ENCODE data around the gene MXD1.
A peak's percentile ranks its signal among the peaks of the same experiment; 100 is the strongest.
"Not testable (repeated sequence)": the region's sequence is repeated elsewhere in the genome, so short reads cannot be mapped to it uniquely, and the experiment has no call there.

The MXD1 gene

GRCh38 chr2:69914950-69915945, at the start of gene MXD1:
Gene MXD1 (plus strand): TSS chr2:69915109. CDS start chr2:69915331, 222 bp downstream.
- TF ChIP-seq CTCF (IDR thresholded peaks at IDR 0.05; ENCODE audit: low read depth, low read length, missing control alignments): no peak
- Histone ChIP-seq H3K36me3 (replicated peaks) (no peaks in the 10 kb centered on the region), H3K27ac (peak within 1 kb of the TSS; percentile 90), H3K27me3 (replicated peaks) (no peaks in the 10 kb centered on the region), H3K4me3 (ENCODE audit: low read depth, low read length) (peak within 1 kb of the TSS; percentile 81)
- no peak for DNase-seq
- in situ Hi-C loops (cut with HindIII; ENCODE audit: low pct_ligation_motif_present, low sequenced_read_pairs): loop anchor here (25.0 kb wide), 1 partner anchor 222 kb away; no protein-coding TSS in a partner anchor

- in situ Hi-C loops (cut with HindIII; ENCODE audit: low pct_ligation_motif_present, low sequenced_read_pairs): no loop called here
- no peak for DNase-seq
Measured at GRCh38 chr2:69888451-69888850, 26.5 kb upstream of the MXD1 start.

GRCh38 chr2:69889302-69889701, 25.6 kb upstream of the MXD1 start:
- Histone ChIP-seq H3K4me3 (ENCODE audit: low read depth, low read length) (no peak overlapping the region), H3K36me3 (replicated peaks) (no peaks in the 10 kb centered on the region), H3K27ac (no peak overlapping the region), H3K27me3 (replicated peaks) (no peaks in the 10 kb centered on the region)
- TF ChIP-seq CTCF (IDR thresholded peaks at IDR 0.05; ENCODE audit: low read depth, low read length, missing control alignments): no peak
- DNase-seq: no peak
- in situ Hi-C loops (cut with HindIII; ENCODE audit: low pct_ligation_motif_present, low sequenced_read_pairs): no loop called here

More at GRCh38 chr2:69888451-69888850, 26.5 kb upstream of the MXD1 start:
- no peaks in the 10 kb centered on the region for H3K27me3 ChIP-seq (replicated peaks)
- no peak overlapping the region for H3K27ac ChIP-seq
- TF ChIP-seq CTCF (IDR thresholded peaks at IDR 0.05; ENCODE audit: low read depth, low read length, missing control alignments): no peak
- no peaks in the 10 kb centered on the region for H3K36me3 ChIP-seq (replicated peaks)
- no peak overlapping the region for H3K4me3 ChIP-seq (ENCODE audit: low read depth, low read length)

GRCh38 chr2:69890881-69891280, 24.0 kb upstream of the MXD1 start:
- H3K4me3 ChIP-seq (ENCODE audit: low read depth, low read length): no peak overlapping the region
- no peaks in the 10 kb centered on the region for H3K36me3 ChIP-seq (replicated peaks)
- in situ Hi-C loops (cut with HindIII; ENCODE audit: low pct_ligation_motif_present, low sequenced_read_pairs): no loop called here
- no peak for DNase-seq
- H3K27ac ChIP-seq: no peak overlapping the region
- H3K27me3 ChIP-seq (replicated peaks): no peaks in the 10 kb centered on the region
- TF ChIP-seq CTCF (IDR thresholded peaks at IDR 0.05; ENCODE audit: low read depth, low read length, missing control alignments): no peak

GRCh38 chr2:69892838-69893424, 22.0 kb upstream of the MXD1 start:
- H3K27me3 ChIP-seq (replicated peaks); H3K4me3 ChIP-seq (ENCODE audit: low read depth, low read length); in situ Hi-C loops (cut with HindIII; ENCODE audit: low pct_ligation_motif_present, low sequenced_read_pairs); H3K27ac ChIP-seq; DNase-seq: not testable (repeated sequence)
- H3K36me3 ChIP-seq (replicated peaks): peaks cover 15% of the 10 kb centered on the region
- peak; percentile 13 for TF ChIP-seq CTCF (IDR thresholded peaks at IDR 0.05; ENCODE audit: low read depth, low read length, missing control alignments)

All from brain microvascular endothelial cell (primary cell).